Ovary (tissue), 9 donors: ENCODE data around the gene PTPN3. TPM values are rescaled to one million over a fixed set of nuclear protein-coding genes. Genes with fewer than 3 reads are reported as not detected.

Source experiments
- DNase-seq, 5 donors: peaks; one replicate each; pipeline ENCODE4 v3.0.0-alpha.2; 2019 to 2020
- H3K27ac ChIP-seq, 2 donors: fragments of 200-600 bp; one replicate each; pipeline versions ENCODE4 v1.5.1 to v1.8.0; 2019 to 2022
- H3K27me3 ChIP-seq: fragments of 200-600 bp; one replicate; pipeline ENCODE4 v1.8.0; 2022
- H3K36me3 ChIP-seq: fragments of 200-600 bp; sonication (generic); one replicate; pipeline ENCODE4 v1.5.1; 2019
- H3K4me1 ChIP-seq: one replicate; pipeline ENCODE4 v1.8.1; 2013; ENCODE audit warnings: mild to moderate bottlenecking, moderate library complexity; ENCODE audit not compliant: insufficient read depth
- H3K4me3 ChIP-seq: fragments of 200-600 bp; sonication (generic); one replicate; pipeline ENCODE4 v1.5.1; 2017
- H3K9me3 ChIP-seq, 2 donors: fragments of 200-600 bp in 1 of 2; sonication (generic) in 1 of 2; one replicate each; pipeline versions ENCODE4 v1.5.1 to v1.8.1; 2013 to 2019; ENCODE audit warnings: mild to moderate bottlenecking in 1 of 2, moderate library complexity in 1 of 2
- CTCF ChIP-seq, 3 donors: fragments of 450-650 bp in 2 of 3; fragments of 200-600 bp in 1 of 3; IDR thresholded peaks; one replicate each; pipeline versions ENCODE4 v1.5.1 to v1.8.0; 2016 to 2022; ENCODE audit warnings: antibody characterized with exemption in 3 of 3, mild to moderate bottlenecking in 1 of 3
- EP300 ChIP-seq: sonication (generic); formaldehyde crosslinking; IDR thresholded peaks from one replicate; pipeline ENCODE4 v1.6.1; 2017; ENCODE audit warnings: antibody characterized with exemption
- POLR2A ChIP-seq: fragments of 450-650 bp; IDR thresholded peaks from one replicate; pipeline ENCODE4 v1.6.1; 2017; ENCODE audit warnings: antibody characterized with exemption, mild to moderate bottlenecking, moderate library complexity
- WGBS, 3 donors: extraction: QIAGEN DNeasy Blood & Tissue Kit in 1 of 3; methylation state at CpG; one replicate each; pipeline versions ENCODE4 v1.1.5 to v1.1.7; 2013 to 2017; 5-methylcytosine and 5-hydroxymethylcytosine counted together
- intact Hi-C, 4 donors: fragments of 100-400 bp; cut with DNase I; formaldehyde crosslinking; loops; one replicate each; pipeline versions ENCODE4 v1.11.0 to v1.15.1; 2022 to 2023
- polyA plus RNA-seq, 2 donors: library from polyadenylated mRNA; stranded (reverse); fragments of 200-250 nt in 1 of 2; fragments of 350-450 nt in 1 of 2; fragmentation: Illumina TruSeq in 1 of 2; extraction: RNeasy Lipid Tissue Mini Kit (QIAGEN cat#74804) in 1 of 2; gene quantifications; one replicate each; pipeline ENCODE4 v1.2.3, GENCODE V29; 2013 to 2014
- total RNA-seq, 7 donors: library from RNA; depleted of rRNA in 2 of 7; stranded (reverse); fragments of >200 nt in 2 of 7; fragmentation: NEBNext Ultra II Directional in 3 of 7; extraction: Animal tissue kit (Norgen Biotek cat#: 25700) in 3 of 7; gene quantifications; one replicate each; pipeline versions ENCODE4 v1.1.0 to v1.2.4, GENCODE V29; 2016 to 2023
- donor health status: DM: no; HTN: no; CAD: no; lungs with moderate emphysema.
- donor health status: DM: no; HTN: no; CAD: no.
- donor health status: Bipolar disorder and iron deficiency.
- donor health status: DM: yes; HTN: yes; CAD: no.
- donor health status: DM: no; HTN: no; CAD: no.
- donor health status: DM: yes; HTN: yes; CAD: no.

The PTPN3 gene
- total and polyA plus RNA-seq, 9 donors: 0.20 to 17.8 (median 1.6) TPM

DNA sequence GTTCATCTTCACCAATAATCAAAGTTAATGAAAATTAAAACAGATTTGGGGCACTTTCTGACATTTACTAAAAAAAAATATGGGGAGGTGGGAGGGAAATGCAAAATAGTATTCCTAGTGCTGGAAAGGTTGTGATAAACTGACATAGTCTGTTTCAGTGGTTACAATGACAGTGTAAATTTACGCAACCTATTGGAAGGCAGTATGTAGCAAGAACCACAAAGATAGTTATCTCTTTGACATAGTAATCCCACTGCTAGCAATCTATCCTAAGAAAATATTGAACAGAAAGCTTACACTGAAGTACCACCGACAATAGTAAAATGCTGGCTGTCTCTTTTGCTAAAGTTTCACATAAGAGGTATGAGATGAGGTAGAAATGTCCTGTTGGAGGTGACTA is 162.2 kb downstream of the PTPN3 start:
- Histone ChIP-seq H3K4me1 (peaks cover 4% of the 10 kb centered on the region), H3K9me3 (no peaks in the 10 kb centered on the region), H3K27ac (no peak overlapping the region), H3K27me3 (no peaks in the 10 kb centered on the region), H3K4me3 (no peak overlapping the region), H3K36me3 (no peaks in the 10 kb centered on the region)
- intact Hi-C loops: no loop called here
- DNase-seq: no peak
- TF ChIP-seq EP300 (no peak), CTCF (IDR thresholded peaks at IDR 0.05) (no peak), POLR2A (no peak)
- 92% methylated on average over 2 of the region's 2 CpGs for whole genome bisulfite sequencing, 3 donors

GRCh38 chr9:109335121-109335520 is 163.0 kb downstream of the PTPN3 start:
- TF ChIP-seq POLR2A: no peak
- intact Hi-C loops: no loop called here
- H3K27ac ChIP-seq: no peak overlapping the region
- peaks cover 4% of the 10 kb centered on the region for H3K4me1 ChIP-seq
- WGBS, 3 donors: 45 to 54% (median 47%) methylated on average over 7 of the region's 7 CpGs
- no peaks in the 10 kb centered on the region for H3K27me3 ChIP-seq
- H3K4me3 ChIP-seq: no peak overlapping the region
- DNase-seq: no peak
- H3K9me3 ChIP-seq: no peaks in the 10 kb centered on the region
- no peaks in the 10 kb centered on the region for H3K36me3 ChIP-seq

GRCh38 chr9:109331353-109331752 is 166.8 kb downstream of the PTPN3 start:
- Histone ChIP-seq H3K4me1 (peaks cover 4% of the 10 kb centered on the region), H3K4me3 (no peak overlapping the region), H3K27me3 (no peaks in the 10 kb centered on the region), H3K27ac (no peak overlapping the region), H3K36me3 (no peaks in the 10 kb centered on the region), H3K9me3 (no peaks in the 10 kb centered on the region)
- DNase-seq: peak in 4 of 5 donors; percentile 57 to 78 (median 66)
- intact Hi-C loops: no loop called here
- no peak for TF ChIP-seq EP300
- no peak for TF ChIP-seq POLR2A
- TF ChIP-seq CTCF (IDR thresholded peaks at IDR 0.05): no peak
- WGBS, 3 donors: 28 to 40% (median 38%) methylated on average over 5 of the region's 5 CpGs

DNA sequence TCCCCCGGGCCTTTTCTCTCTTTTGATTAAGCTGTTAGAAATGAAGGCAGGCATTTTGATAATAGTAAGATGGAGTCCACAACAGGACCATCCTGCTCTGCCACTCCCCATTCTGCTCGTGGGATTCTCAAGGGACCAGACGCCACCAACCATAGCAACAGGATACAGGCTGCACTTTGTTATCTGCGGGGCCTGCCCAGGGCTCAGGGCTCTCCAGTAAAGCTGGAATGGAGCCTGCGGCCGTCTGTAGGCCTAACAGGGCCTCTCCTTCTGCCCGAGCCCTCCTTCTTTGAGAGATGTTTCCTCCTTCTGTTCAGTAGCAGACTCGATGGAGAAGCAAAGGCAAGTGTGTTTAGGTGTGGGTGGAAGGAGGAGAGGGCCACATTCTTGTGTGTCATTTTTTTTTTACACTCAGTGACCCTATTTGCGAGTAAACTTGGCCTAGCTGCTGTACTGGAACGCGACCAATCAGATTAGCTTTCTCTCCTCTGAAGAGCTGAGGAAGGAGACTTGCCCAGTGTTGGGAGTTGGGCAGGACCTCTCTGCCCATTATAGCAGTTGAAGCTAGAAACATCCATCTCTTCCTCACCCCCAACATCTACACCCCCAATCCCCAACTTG is 168.4 kb downstream of the PTPN3 start:
- peak overlapping the region in 1 of 2 donors; percentile 64 for H3K27ac ChIP-seq
- DNase-seq: peak in 2 of 5 donors; percentile 29 to 59
- 42 to 52% (median 45%) methylated on average over 11 of the region's 11 CpGs for WGBS, 3 donors
- H3K4me3 ChIP-seq: no peak overlapping the region
- no peaks in the 10 kb centered on the region for H3K27me3 ChIP-seq
- TF ChIP-seq EP300 (no peak), CTCF (IDR thresholded peaks at IDR 0.05) (no peak), POLR2A (no peak)
- peaks cover 4% of the 10 kb centered on the region for H3K4me1 ChIP-seq
- intact Hi-C loops: loop anchor here in 2 of 4 donors (10.0 kb wide), 2 partner anchors 85 to 435 kb away; no protein-coding TSS in a partner anchor
- H3K9me3 ChIP-seq: no peaks in the 10 kb centered on the region
- H3K36me3 ChIP-seq: no peaks in the 10 kb centered on the region

DNA sequence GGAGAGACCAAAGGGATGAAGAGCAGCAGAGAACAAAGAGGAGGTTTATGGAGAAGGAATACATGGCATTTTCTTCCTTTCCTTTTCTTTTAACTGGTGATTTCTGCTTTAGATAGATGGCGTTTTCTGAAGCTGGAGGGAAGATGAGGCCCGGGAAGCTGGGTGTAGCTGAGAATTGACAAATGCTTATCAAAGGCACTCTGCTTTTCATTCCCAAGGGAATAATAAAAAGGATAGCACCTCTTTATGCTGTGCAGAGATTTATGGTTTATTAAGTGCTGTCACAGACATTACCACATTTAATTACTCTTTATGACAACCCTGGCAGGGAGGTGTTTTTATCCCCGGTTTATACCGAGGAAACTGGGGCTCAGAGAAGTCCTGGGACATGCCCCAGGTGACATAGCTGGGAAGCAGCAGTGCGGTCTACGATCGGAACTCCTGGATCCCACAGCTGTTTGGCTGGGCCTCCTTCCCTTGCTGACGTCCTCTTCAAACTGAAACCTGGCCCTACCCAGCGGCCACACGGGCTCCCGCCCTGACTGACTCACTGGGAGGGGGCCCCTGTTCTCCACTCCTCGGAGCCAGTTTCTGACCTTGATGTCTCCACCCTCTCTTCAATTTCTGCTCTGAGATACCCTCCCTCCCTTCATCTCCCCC is 169.0 kb downstream of the PTPN3 start:
- Histone ChIP-seq H3K4me1 (peaks cover 4% of the 10 kb centered on the region), H3K27ac (peak overlapping the region in 1 of 2 donors; percentile 64), H3K4me3 (no peak overlapping the region), H3K27me3 (no peaks in the 10 kb centered on the region), H3K9me3 (no peaks in the 10 kb centered on the region), H3K36me3 (no peaks in the 10 kb centered on the region)
- DNase-seq: peak; percentile 78 to 86 (median 80)
- intact Hi-C loops: loop anchor here in 2 of 4 donors (10.0 kb wide), 2 partner anchors 84 to 434 kb away; no protein-coding TSS in a partner anchor
- WGBS, 3 donors: 22 to 23% (median 22%) methylated on average over 12 of the region's 12 CpGs
- TF ChIP-seq POLR2A (no peak), CTCF (IDR thresholded peaks at IDR 0.05) (no peak), EP300 (no peak)
